SK-N-SH (cell line): ENCODE data around the gene GATB. TPM values are rescaled to one million over a fixed set of nuclear protein-coding genes. Genes with fewer than 3 reads are reported as not detected.

Source experiments
- CTCF ChIA-PET: fragments of 300-600, 350-600 bp; formaldehyde crosslinking; extraction: SDS; loops from one replicate; lab custom pipeline; 2021; lab: Yijun Ruan, JAX
- POLR2A ChIA-PET: fragments of 350-600 bp; sonication (Branson Sonifier 250); formaldehyde crosslinking; extraction: SDS; loops from one replicate; lab custom pipeline; 2020; ENCODE audit warnings: antibody characterized with exemption, inconsistent platforms; lab: Yijun Ruan, JAX
- DNase-seq: peaks from one replicate; pipeline ENCODE4 v3.0.0; 2012
- H2AFZ ChIP-seq: fragments of 200-600 bp; sonication (generic); 2 replicates; pipeline ENCODE4 v1.8.1; 2016; ENCODE audit warnings: antibody characterized with exemption, mild to moderate bottlenecking, low read depth
- H3F3A ChIP-seq: fragments of 200-600 bp; sonication (generic); replicated peaks from 2 replicates; pipeline ENCODE3; 2016; ENCODE audit warnings: antibody characterized with exemption, mild to moderate bottlenecking; ENCODE audit not compliant: insufficient read depth
- H3K27ac ChIP-seq, 2 experiments: fragments of 200-500 bp in 1 of 2; fragments of 200-600 bp in 1 of 2; sonication (Bioruptor generic) in 1 of 2; sonication (generic), shearing (Covaris generic) in 1 of 2; 2 replicates each; pipeline versions ENCODE4 v1.5.1 to v1.6.1; 2014 to 2016; ENCODE audit warnings: low read depth in 2 of 2, inconsistent platforms in 1 of 2, low read length in 1 of 2, mild to moderate bottlenecking in 1 of 2, mixed read lengths in 1 of 2
- H3K27me3 ChIP-seq: fragments of 200-600 bp; sonication (generic), shearing (Covaris generic); 2 replicates; pipeline ENCODE4 v1.6.1; 2016; ENCODE audit warnings: mixed run types; ENCODE audit not compliant: insufficient read depth
- H3K36me3 ChIP-seq, 2 experiments: fragments of 200-500 bp in 1 of 2; fragments of 200-600 bp in 1 of 2; sonication (Bioruptor generic) in 1 of 2; sonication (generic) in 1 of 2; replicated peaks in 1 of 2; 2 replicates each; pipeline versions ENCODE3 to v1.5.1; 2014 to 2016; ENCODE audit warnings: low read length in 1 of 2, mild to moderate bottlenecking in 1 of 2; ENCODE audit not compliant: insufficient read depth in 2 of 2, control insufficient read depth in 1 of 2
- H3K4me1 ChIP-seq, 2 experiments: fragments of 200-500 bp in 1 of 2; fragments of 200-600 bp in 1 of 2; sonication (Bioruptor generic) in 1 of 2; sonication (generic), shearing (Covaris generic) in 1 of 2; 2 replicates each; pipeline versions ENCODE4 v1.5.1 to v1.6.1; 2014 to 2016; ENCODE audit warnings: low read depth in 1 of 2, low read length in 1 of 2, mixed run types in 1 of 2; ENCODE audit not compliant: insufficient read depth in 2 of 2, control insufficient read depth in 1 of 2
- H3K4me2 ChIP-seq: fragments of 200-600 bp; sonication (generic), shearing (Covaris generic); 2 replicates; pipeline ENCODE4 v1.6.1; 2017; ENCODE audit warnings: mixed run types
- H3K4me3 ChIP-seq, 2 experiments: fragments of 200-500 bp in 1 of 2; fragments of 200-600 bp in 1 of 2; sonication (Bioruptor generic) in 1 of 2; sonication (generic), shearing (Covaris generic) in 1 of 2; 2 replicates each; pipeline versions ENCODE4 v1.5.1 to v1.8.1; 2014 to 2016; ENCODE audit warnings: low read depth in 2 of 2, inconsistent platforms in 1 of 2, low read length in 1 of 2, mild to moderate bottlenecking in 1 of 2, mixed read lengths in 1 of 2, moderate library complexity in 1 of 2
- H3K79me2 ChIP-seq: fragments of 200-600 bp; sonication (generic); 2 replicates; pipeline ENCODE4 v1.8.1; 2017; ENCODE audit warnings: mild to moderate bottlenecking; ENCODE audit not compliant: insufficient read depth
- H3K9ac ChIP-seq: fragments of 200-600 bp; sonication (generic); 2 replicates; pipeline ENCODE4 v1.6.1; 2017; ENCODE audit warnings: mixed run types
- H3K9me2 ChIP-seq: fragments of 200-600 bp; sonication (generic); 2 replicates; pipeline ENCODE4 v1.6.1; 2017; ENCODE audit warnings: mixed run types
- H3K9me3 ChIP-seq: fragments of 200-600 bp; sonication (generic); 2 replicates; pipeline ENCODE4 v1.6.1; 2017; ENCODE audit warnings: mixed run types, mild to moderate bottlenecking, moderate library complexity
- H4K20me1 ChIP-seq: fragments of 200-600 bp; sonication (generic); 2 replicates; pipeline ENCODE4 v1.6.1; 2017; ENCODE audit warnings: mild to moderate bottlenecking, mixed run types; ENCODE audit not compliant: insufficient read depth
- ELF1 ChIP-seq: IDR thresholded peaks from 2 replicates; pipeline ENCODE4 v1.4.0; 2012
- EP300 ChIP-seq, 2 experiments: IDR thresholded peaks; 2 replicates each; pipeline versions ENCODE4 v1.4.0 to v1.6.1; 2012; ENCODE audit warnings: borderline replicate concordance in 1 of 2, low read depth in 1 of 2, low read length in 1 of 2
- NFIC ChIP-seq: IDR thresholded peaks from 2 replicates; pipeline ENCODE4 v1.4.0; 2012; ENCODE audit warnings: borderline replicate concordance
- NRF1 ChIP-seq: IDR thresholded peaks from 2 replicates; pipeline ENCODE4 v1.6.1; 2012; ENCODE audit warnings: low read depth, mild to moderate bottlenecking, low read length
- RFX5 ChIP-seq: IDR thresholded peaks from 2 replicates; pipeline ENCODE4 v1.6.1; 2012; ENCODE audit warnings: mild to moderate bottlenecking, improper control_type of control experiment, low read length
- YY1 ChIP-seq: IDR thresholded peaks from 2 replicates; pipeline ENCODE4 v1.4.0; 2012; ENCODE audit warnings: low read depth, mild to moderate bottlenecking
- WGBS: methylation state at CpG from one replicate; pipeline ENCODE4 v1.1.6; 2017; ENCODE audit warnings: low lambda C conversion rate; 5-methylcytosine and 5-hydroxymethylcytosine counted together
- polyA plus RNA-seq, 3 experiments: library from polyadenylated mRNA; depleted of rRNA; stranded (reverse); fragments of >200 nt; gene quantifications; 2 replicates each; pipeline ENCODE4 v1.2.3, GENCODE V29; 2012
- TF ChIP-seq, protein P1 (sequence below): IDR thresholded peaks from 2 replicates; pipeline ENCODE4 v1.4.0; 2012; ENCODE audit warnings: low read depth
- TF ChIP-seq, protein P2 (sequence below): IDR thresholded peaks from 2 replicates; pipeline ENCODE4 v1.6.1; 2012; ENCODE audit warnings: mild to moderate bottlenecking, low read depth, low read length, moderate library complexity
- TF ChIP-seq, protein P3 (sequence below): IDR thresholded peaks from 2 replicates; pipeline ENCODE4 v1.4.0; 2012; ENCODE audit warnings: low read depth, borderline replicate concordance

Gene GATB
- polyA plus RNA-seq, 1 of the 3 experiments (the other 2 are of a cell fraction) = 28.1 TPM

DNA sequence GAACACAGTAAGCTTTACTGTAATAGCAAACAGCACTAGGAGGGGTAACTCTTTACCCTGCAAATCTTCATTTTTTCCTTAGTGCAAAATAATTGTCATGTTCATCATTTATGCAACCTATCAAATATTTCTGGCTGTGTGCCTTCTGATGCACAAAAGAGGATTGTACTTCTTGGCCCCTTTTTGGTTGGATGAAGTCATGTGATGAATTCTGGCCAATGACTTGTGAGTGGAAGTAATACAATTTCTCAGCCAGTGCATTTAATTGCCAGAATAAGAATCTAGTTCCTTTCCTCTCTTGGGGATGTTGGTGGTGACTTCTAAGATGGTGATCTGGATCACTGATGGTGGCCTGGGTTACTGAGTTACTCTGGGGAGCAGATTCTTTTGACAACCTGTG lies 37.0 kb upstream of the GATB start:
- H3K4me3 ChIP-seq = no peak overlapping the region
- CTCF ChIA-PET = no interaction called here
- no peaks in the 10 kb centered on the region for H3K4me1 ChIP-seq
- no peaks in the 10 kb centered on the region for H3K79me2 ChIP-seq
- no peaks in the 10 kb centered on the region for H4K20me1 ChIP-seq
- TF ChIP-seq NRF1 = no peak
- TF ChIP-seq ELF1 = no peak
- TF ChIP-seq, all 33 proteins: peak for 0
- no peaks in the 10 kb centered on the region for H3K9me2 ChIP-seq
- no peaks in the 10 kb centered on the region for H3K27me3 ChIP-seq
- POLR2A ChIA-PET = no interaction called here
- no peak overlapping the region for H3K9ac ChIP-seq
- no peak overlapping the region for H2AFZ ChIP-seq
- H3K36me3 ChIP-seq = no peaks in the 10 kb centered on the region
- no peak for DNase-seq
- H3K4me2 ChIP-seq = no peak overlapping the region
- H3F3A ChIP-seq = no peaks in the 10 kb centered on the region
- no peaks in the 10 kb centered on the region for H3K9me3 ChIP-seq
- H3K27ac ChIP-seq = no peak overlapping the region

DNA sequence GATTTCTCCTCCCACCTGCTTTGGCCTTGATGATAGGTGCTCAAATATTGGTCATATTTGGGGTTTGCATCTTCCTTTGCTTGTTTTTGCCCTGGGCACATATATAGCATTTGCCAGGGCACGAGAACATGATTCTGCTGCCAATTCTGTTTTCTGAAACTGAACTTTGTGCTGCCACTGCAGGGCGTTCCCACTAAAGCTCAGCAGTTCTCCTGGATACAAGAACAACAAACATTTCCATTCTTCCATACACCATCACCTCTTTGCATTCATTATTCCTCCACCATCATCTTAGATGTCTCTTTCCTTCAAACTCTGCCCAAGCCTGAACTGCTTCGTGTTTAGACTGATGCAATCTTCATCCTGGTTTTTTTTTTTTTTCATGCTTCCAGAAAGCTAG lies 36.3 kb upstream of the GATB start:
- CTCF ChIA-PET = no interaction called here
- no peak overlapping the region for H3K9ac ChIP-seq
- no peaks in the 10 kb centered on the region for H3K4me1 ChIP-seq
- no peaks in the 10 kb centered on the region for H3K79me2 ChIP-seq
- no peak overlapping the region for H3K4me2 ChIP-seq
- no peak overlapping the region for H3K4me3 ChIP-seq
- no peaks in the 10 kb centered on the region for H3F3A ChIP-seq
- TF ChIP-seq, protein P1, sequence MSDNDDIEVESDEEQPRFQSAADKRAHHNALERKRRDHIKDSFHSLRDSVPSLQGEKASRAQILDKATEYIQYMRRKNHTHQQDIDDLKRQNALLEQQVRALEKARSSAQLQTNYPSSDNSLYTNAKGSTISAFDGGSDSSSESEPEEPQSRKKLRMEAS = no peak
- no peak for TF ChIP-seq RFX5
- TF ChIP-seq YY1 = no peak
- TF ChIP-seq, protein P2, sequence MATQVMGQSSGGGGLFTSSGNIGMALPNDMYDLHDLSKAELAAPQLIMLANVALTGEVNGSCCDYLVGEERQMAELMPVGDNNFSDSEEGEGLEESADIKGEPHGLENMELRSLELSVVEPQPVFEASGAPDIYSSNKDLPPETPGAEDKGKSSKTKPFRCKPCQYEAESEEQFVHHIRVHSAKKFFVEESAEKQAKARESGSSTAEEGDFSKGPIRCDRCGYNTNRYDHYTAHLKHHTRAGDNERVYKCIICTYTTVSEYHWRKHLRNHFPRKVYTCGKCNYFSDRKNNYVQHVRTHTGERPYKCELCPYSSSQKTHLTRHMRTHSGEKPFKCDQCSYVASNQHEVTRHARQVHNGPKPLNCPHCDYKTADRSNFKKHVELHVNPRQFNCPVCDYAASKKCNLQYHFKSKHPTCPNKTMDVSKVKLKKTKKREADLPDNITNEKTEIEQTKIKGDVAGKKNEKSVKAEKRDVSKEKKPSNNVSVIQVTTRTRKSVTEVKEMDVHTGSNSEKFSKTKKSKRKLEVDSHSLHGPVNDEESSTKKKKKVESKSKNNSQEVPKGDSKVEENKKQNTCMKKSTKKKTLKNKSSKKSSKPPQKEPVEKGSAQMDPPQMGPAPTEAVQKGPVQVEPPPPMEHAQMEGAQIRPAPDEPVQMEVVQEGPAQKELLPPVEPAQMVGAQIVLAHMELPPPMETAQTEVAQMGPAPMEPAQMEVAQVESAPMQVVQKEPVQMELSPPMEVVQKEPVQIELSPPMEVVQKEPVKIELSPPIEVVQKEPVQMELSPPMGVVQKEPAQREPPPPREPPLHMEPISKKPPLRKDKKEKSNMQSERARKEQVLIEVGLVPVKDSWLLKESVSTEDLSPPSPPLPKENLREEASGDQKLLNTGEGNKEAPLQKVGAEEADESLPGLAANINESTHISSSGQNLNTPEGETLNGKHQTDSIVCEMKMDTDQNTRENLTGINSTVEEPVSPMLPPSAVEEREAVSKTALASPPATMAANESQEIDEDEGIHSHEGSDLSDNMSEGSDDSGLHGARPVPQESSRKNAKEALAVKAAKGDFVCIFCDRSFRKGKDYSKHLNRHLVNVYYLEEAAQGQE = no peak
- TF ChIP-seq NFIC = no peak
- TF ChIP-seq, protein P3, sequence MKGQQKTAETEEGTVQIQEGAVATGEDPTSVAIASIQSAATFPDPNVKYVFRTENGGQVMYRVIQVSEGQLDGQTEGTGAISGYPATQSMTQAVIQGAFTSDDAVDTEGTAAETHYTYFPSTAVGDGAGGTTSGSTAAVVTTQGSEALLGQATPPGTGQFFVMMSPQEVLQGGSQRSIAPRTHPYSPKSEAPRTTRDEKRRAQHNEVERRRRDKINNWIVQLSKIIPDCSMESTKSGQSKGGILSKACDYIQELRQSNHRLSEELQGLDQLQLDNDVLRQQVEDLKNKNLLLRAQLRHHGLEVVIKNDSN = no peak
- TF ChIP-seq EP300 (IDR thresholded peaks at IDR 0.05; ENCODE audit: borderline replicate concordance in 1 of 2, low read depth in 1 of 2, low read length in 1 of 2) = no peak
- TF ChIP-seq, all 33 proteins: peak for 0
- DNase-seq = no peak
- Histone ChIP-seq H3K9me3 (no peaks in the 10 kb centered on the region), H3K36me3 (no peaks in the 10 kb centered on the region), H2AFZ (no peak overlapping the region), H3K27ac (no peak overlapping the region), H3K9me2 (no peaks in the 10 kb centered on the region), H3K27me3 (peaks cover 5% of the 10 kb centered on the region; the same call in 1 of the 2 replicates), H4K20me1 (no peaks in the 10 kb centered on the region)
- WGBS = 32% methylated on average over 3 of the region's 3 CpGs
- POLR2A ChIA-PET = no interaction called here
